Limb (tissue), 2 donors: ENCODE measurements around the gene ADAM22.

Source experiments
- DNase-seq, 2 donors: peaks; one replicate each; pipeline ENCODE4 v3.0.0-alpha.2; 2016; ENCODE audit errors: extremely low spot score in 2 of 2

Gene ADAM22

GRCh38 chr7:88041583-88041982 lies 107.5 kb downstream of the ADAM22 start:
- no peak for DNase-seq

DNA sequence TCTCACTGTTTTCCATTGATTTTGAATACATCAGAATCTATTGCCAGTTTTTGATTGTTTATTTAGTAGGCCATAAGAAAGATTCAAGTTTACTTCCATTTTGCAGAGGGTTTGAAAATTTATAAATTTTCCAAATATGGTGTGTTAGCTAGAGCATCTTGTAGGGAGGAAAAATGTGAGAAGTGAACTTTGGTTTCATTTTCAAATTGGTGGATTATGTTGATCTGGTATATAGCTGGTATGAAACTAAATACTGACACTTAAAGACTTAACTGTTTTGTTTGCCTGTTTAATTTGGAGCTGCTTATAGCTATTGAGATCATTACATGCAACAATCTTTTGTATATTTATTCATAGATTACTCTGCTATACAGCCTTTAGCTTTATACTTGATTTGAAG lies 108.1 kb downstream of the ADAM22 start:
- DNase-seq = no peak

- no peak for DNase-seq
Observed at GRCh38 chr7:88042803-88043202, 108.8 kb downstream of the ADAM22 start.

DNA sequence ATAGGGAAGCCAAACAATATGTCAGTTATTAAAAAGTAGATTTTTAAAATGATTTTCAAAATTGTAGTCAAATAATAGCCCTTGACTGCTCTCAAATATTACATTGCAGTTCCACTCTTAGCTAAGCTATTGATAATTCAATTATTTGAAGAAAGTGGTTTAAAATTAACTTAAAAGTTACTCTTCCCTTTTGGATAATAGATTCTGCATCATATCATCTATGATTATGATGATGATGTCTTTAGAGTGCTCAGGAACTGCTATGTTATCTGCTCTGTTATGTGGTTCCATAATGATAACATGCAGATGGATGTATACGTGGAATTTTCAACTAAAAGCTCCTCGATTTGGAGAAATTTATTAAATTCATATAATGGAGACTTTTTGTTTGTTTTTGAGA lies 110.0 kb downstream of the ADAM22 start:
- DNase-seq = no peak

DNA sequence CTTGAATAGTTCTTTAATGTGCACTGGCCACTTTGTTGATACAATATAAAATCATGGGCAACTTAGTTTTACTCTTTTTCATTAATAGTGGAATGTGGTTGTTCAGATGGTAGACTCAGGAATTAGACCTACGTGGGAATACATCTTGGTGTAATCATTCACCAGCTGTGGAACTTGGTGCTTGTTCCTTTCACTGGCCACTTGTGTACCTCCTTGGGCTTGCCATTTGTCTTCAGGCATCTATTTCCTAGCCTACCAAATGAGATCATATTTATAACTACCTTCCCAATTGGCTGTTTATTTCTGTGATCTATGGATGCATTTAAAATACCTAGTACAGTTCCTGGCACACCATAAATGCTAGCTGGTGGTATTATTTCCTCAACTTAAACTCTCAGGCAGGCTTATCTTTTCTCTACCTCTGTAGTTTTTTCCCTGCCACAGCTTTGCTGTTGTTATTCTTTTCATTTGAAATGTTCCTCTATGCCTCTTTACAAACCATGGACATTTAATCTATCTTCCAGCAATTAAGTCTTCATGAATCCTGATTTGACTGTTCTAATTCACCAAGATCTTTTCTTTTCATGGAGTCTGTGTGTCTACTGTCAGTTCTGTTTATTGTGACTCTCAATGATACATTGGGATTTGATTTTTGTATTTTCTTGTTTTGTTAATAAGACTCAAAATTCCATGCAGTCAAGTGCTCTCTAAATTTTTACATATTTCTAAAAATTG lies 113.0 kb downstream of the ADAM22 start:
- DNase-seq = no peak

DNA sequence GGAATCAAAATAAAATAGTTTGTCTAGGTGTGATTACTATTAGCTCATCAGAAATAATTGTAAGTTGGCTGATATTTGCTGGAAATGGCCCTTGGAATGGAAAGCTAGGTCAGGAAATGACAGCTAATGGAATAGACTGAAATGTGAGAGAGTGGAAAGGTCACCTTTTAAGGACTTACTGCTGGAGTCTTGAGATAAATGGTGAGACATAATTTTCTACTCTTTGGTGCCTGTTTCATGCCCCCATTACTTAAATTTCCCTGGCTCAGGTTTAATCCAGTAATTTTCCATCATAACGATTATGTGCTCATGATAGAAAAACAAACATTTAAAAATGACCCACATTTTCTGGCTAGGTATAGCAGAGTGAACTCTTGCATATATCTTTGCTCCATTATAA lies 123.6 kb downstream of the ADAM22 start:
- no peak for DNase-seq

DNA sequence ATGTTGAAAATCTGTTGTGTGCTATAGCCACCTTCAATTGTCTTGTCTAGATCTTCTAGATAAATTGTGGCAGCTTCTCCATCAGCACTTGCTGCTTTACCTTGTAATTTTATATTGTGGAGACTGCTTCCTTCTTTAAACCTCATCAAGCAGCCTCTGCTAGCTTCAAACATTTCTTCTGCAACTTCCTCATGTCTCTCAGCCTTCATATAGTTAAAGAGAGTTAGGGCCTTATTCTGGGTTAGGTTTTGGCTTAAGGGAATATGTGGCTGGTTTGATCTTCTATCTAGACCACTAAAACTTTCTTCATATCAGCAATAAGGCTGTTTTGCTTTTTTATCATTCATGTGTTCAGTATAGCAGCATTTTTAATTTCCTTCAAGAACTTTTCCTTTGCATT lies 128.2 kb downstream of the ADAM22 start:
- no peak for DNase-seq

GRCh38 chr7:88069093-88069492 lies 135.0 kb downstream of the ADAM22 start:
- no peak for DNase-seq

DNA sequence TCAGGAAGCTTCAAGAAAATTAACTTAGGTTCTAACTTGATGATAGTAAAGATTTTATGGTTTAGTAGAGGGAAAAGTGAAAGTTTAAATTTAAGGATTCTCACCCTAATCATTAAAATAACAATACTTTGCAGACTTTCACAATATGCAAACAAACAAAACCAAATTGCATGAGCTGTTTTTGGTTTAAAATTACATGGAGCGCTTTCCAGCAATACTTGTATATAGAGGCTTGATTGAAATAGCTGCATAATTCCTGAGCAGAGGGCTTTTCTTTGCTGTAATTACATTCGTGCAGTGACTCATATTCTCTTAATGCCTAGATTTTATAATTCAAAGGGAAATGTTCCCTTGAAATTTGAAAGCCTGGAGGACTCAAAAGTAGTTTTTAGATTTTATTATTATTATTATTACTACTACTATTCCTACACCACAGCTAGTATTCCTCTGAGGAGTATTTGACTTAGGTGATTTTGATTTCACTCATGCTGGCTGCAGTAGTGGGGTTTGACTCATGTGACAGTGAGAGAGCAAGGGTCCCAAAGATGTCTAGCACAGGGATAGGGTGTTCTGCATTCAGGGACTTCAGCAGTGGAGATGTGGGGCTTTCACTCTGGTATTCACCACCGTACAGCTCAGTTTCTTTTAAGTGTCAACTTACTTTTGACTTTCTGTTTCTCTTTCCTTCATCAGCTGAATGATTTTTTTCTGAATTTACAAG lies 138.1 kb downstream of the ADAM22 start:
- no peak for DNase-seq

DNA sequence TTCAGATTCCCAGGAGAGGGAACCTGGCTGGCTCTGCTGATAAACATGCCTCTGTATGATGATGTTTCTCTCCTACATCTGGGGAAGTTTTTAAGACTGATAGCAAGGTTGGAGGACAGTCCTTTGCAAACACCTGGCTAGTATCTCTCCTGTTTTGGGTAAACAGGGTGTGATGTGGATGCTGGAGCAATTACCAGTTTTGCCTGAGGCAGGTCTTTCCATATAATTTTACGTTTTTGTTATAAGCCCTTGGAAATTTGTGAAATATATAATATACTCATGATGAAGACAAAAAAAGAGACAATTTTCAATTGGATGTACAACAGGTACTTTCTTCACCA lies 138.6 kb downstream of the ADAM22 start:
- DNase-seq = no peak

DNA sequence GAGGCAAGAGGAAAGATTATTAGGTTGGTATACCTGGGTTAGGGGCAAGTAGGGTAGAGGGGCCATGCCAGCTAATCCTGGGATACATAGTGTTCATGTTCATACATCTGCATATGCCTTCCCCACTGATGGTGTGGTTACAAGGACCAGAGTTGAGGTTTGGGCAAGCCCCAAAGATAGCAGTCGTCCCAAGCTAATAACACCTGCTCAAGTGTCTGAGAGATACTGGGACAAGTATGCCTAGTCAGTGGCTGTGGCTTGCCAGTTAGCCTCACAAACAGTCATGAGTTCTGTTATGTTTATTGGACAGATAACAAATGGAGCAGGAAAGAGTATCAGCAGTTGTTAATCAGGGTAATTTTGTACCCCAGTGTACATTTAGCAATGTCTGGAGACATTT lies 139.6 kb downstream of the ADAM22 start:
- no peak for DNase-seq

DNA sequence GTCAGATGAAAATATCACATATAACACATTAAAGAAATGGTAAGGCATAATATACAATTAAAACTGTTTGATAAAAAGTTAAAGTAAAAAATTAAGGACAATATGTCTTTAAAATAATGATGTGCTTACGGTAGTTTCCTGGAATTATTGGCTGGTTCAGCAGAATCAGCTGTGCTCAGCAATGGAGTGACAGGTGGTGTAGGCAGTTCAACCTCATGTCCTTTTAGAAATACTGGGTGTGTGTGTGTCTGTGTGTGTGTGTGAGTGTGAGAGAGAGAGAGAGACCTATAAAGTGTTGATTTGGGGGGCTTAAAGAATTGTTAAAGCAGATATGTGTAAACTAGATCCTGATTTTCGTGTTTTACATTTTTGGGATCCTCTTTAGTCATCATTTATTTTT lies 141.2 kb downstream of the ADAM22 start:
- DNase-seq = no peak

GRCh38 chr7:88083883-88084282 lies 149.8 kb downstream of the ADAM22 start:
- no peak for DNase-seq

DNA sequence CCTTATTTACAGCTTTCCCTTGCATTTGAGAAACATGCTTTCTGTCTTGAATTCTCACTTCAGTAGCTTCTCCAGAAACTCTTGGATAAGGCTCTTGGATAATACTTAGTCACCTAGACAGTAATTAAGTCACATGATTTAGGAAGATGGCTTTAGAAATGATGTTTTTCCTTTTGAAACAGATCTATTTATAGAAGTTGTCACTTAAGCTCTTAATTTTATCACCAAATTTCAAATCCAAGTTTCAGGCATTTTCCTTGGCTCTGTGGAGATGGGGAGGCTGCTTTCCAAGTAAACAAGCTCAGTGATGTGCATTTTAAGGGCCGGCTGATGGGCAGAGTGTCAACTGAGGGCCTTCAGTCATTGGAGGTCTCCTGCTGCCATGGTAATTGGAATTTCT lies 155.5 kb downstream of the ADAM22 start:
- DNase-seq = no peak

GRCh38 chr7:88090240-88090639 lies 156.2 kb downstream of the ADAM22 start:
- DNase-seq = no peak

DNA sequence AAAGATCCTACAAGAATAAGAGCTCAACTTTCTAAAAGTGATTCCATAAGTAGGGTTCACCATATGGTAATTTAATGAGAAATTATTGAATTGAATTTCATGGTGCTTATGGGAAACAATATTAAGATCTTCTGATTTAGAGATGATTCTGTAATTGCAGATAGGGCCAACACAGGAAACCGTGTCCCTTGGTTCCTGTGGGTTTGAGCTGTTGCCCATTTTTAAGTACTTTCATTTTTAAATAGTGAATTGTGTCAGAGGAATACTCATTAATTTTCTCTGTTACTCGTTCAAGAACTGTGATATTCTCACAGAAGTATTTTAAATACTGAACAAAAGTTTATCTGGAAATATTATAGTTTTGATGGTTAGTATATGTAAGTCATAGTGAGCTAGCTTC lies 156.6 kb downstream of the ADAM22 start:
- DNase-seq = no peak

DNA sequence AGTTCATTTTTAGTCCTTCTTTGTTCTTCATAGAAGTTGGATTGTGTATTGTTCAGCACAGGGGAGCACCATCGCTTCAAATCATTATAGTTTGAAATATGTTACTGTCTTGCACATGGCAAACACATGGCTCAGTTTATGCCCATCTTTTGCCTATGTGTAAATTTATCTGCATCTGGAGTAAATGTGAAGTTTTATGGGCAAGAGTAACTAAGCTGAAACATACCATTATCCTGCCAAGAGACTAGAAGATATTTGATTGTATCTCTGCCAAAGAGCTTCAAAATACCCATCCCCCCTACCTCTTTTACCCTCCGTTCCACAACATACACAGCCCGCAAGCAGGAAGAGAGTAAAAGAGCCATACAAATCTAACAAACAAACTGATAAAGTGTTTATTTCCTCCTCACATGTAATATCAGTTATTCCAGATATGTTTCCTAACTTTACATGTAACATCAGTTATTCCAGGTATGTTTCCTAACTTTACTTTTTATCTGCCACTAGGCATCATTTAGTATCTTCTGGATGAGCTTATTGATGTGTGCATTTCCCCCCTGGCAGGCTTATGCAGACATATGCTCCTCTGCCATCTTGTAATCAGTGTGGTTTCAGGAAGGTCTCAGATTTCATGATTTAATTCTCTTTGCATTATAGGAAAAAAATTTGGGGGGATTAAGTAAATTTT lies 158.1 kb downstream of the ADAM22 start:
- DNase-seq = no peak

- no peak for DNase-seq
Observed at GRCh38 chr7:88092676-88092999, 158.6 kb downstream of the ADAM22 start.

- no peak for DNase-seq
Observed at GRCh38 chr7:88101769-88102168, 167.7 kb downstream of the ADAM22 start.

DNA sequence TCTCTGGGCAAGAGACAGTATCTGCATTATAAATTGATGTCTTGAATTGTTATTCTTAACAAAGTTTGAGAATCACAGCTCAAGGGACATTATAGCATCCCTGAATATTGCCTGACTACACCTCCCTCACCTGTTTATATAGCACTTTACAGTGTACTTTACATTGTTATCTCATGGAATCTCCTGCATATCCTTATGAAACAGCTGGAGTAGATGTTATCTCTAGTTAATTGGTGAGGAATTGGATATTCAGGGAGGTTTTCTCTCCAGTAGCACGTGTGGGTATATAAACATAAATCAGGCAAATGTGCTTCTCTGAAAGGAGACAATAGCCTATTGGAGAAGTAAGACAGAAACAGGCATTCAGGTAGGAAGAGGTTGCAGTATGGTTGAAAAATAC lies 168.6 kb downstream of the ADAM22 start:
- no peak for DNase-seq

GRCh38 chr7:88104732-88105131 lies 170.7 kb downstream of the ADAM22 start:
- no peak for DNase-seq

- DNase-seq = no peak
Observed at GRCh38 chr7:88105231-88105630, 171.2 kb downstream of the ADAM22 start.

DNA sequence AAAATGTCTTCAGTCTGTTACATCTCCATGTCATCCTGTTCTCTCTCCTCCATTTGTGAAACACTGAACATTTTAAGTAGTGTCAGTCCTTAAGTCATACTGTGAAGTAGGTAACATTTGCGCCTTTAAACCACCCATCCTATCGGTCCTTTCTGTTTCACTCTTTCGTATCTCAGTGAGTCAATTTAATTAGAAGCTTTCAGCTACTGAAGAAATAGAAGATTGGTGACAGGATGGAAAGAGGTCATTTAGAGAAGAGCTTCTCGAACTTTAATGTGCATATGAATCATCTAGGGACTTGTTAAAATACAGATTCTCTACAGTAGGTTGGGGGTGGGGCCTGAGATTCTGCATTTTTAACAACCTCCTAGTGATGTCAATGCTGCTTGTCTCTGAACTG lies 172.4 kb downstream of the ADAM22 start:
- DNase-seq = no peak
